ENCODE results near the gene SLC26A11.

DNA sequence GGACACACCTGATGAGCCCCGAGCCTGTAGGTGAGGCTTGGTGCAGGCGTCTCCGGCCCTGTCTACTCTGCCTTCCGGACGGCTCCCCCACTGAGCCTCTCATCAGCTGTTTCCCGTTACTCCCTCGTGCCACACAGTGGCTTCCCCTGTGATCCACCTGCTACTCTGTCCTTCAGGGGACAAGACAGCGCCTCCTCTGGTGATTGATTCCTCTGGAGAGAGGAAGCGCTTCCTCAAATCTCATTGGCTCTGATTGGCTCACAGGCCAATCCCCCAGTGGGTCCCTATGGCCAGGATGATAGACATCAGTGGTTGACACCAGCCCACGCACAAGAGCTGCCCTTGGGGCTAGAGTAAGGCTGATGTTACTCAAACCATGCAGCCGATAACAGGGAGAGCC is 64.4 kb downstream of the SLC26A11 start:
- TF ChIP-seq, protein P1, sequence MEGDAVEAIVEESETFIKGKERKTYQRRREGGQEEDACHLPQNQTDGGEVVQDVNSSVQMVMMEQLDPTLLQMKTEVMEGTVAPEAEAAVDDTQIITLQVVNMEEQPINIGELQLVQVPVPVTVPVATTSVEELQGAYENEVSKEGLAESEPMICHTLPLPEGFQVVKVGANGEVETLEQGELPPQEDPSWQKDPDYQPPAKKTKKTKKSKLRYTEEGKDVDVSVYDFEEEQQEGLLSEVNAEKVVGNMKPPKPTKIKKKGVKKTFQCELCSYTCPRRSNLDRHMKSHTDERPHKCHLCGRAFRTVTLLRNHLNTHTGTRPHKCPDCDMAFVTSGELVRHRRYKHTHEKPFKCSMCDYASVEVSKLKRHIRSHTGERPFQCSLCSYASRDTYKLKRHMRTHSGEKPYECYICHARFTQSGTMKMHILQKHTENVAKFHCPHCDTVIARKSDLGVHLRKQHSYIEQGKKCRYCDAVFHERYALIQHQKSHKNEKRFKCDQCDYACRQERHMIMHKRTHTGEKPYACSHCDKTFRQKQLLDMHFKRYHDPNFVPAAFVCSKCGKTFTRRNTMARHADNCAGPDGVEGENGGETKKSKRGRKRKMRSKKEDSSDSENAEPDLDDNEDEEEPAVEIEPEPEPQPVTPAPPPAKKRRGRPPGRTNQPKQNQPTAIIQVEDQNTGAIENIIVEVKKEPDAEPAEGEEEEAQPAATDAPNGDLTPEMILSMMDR (IDR thresholded peaks at IDR 0.05), result no peak
- TF ChIP-seq POLR2AphosphoS5 (IDR thresholded peaks at IDR 0.05) (no peak), EP300 (IDR thresholded peaks at IDR 0.05) (no peak)

Measured in gastroesophageal sphincter (tissue), 3 donors.